Measurements from ENCODE around the gene MVP.

- no peak for TF ChIP-seq CTCF (IDR thresholded peaks at IDR 0.05 in 4 of 5, conservative IDR thresholded peaks at IDR 0.05 in 1 of 5)
- TF ChIP-seq POLR2A (IDR thresholded peaks at IDR 0.05): no peak
These were observed 5.1 kb upstream of the MVP start for GRCh38 chr16:29815032-29815721.
